Loucy (cell line): ENCODE results near the gene CASK.

Source experiments
- EZH2phosphoT487 ChIP-seq: fragments of 200-600 bp; IDR thresholded peaks from 2 replicates; pipeline ENCODE4 v1.6.1; 2018; ENCODE audit warnings: antibody characterized with exemption, mild to moderate bottlenecking, moderate library complexity, borderline replicate concordance
- TF ChIP-seq, protein P1 (sequence below): fragments of 200-600 bp; sonication (generic); conservative IDR thresholded peaks from 2 replicates; pipeline ENCODE4 v1.5.1; 2014; ENCODE audit warnings: mild to moderate bottlenecking, antibody characterized with exemption, low read length

DNA sequence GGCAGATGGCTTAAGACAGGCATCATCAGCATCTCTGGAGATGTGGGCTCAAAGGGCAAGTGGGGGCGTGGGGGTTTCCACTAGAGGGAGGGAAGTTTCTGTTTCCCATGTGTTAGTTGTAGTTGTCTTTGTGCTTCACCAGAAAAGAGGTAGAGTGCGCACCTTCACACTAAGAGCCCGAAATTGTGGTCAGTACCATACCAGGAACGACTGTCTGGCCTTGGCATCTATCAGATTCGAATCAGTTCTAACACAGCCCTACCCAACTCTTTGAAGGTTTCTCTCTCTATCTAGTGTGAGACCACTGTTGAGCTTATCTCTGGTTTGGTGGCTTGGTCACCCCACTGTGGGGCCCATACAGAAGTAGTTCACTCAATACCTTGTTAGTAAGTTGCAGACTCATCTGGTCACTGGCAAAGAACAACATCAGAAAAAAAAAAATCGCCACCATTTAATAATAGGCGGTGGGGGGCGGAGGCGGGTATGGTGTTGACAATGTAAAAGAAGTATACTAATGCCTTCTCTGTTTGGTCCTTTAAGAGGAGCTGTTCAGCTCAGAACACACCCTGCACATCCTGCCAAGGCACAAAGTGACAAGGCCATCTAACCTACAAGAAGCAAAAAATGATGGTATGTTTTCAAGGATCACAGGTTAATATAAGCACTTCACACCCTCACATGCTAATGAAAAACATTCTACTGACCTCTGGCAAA is 405.1 kb downstream of the CASK start:
- no peak for TF ChIP-seq EZH2phosphoT487
- TF ChIP-seq, protein P1, sequence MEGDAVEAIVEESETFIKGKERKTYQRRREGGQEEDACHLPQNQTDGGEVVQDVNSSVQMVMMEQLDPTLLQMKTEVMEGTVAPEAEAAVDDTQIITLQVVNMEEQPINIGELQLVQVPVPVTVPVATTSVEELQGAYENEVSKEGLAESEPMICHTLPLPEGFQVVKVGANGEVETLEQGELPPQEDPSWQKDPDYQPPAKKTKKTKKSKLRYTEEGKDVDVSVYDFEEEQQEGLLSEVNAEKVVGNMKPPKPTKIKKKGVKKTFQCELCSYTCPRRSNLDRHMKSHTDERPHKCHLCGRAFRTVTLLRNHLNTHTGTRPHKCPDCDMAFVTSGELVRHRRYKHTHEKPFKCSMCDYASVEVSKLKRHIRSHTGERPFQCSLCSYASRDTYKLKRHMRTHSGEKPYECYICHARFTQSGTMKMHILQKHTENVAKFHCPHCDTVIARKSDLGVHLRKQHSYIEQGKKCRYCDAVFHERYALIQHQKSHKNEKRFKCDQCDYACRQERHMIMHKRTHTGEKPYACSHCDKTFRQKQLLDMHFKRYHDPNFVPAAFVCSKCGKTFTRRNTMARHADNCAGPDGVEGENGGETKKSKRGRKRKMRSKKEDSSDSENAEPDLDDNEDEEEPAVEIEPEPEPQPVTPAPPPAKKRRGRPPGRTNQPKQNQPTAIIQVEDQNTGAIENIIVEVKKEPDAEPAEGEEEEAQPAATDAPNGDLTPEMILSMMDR: no peak
